Activated CD8-positive, alpha-beta memory T cell treated with anti-CD3 and anti-CD28 coated beads for 4 hours (primary cell): Measurements from ENCODE around the gene ARL5A.

Source experiments
- DNase-seq, 2 donors: peaks; one replicate each; pipeline ENCODE4 v3.0.0-alpha.2; 2020; ENCODE audit warnings: low read depth in 2 of 2

ARL5A gene

DNA sequence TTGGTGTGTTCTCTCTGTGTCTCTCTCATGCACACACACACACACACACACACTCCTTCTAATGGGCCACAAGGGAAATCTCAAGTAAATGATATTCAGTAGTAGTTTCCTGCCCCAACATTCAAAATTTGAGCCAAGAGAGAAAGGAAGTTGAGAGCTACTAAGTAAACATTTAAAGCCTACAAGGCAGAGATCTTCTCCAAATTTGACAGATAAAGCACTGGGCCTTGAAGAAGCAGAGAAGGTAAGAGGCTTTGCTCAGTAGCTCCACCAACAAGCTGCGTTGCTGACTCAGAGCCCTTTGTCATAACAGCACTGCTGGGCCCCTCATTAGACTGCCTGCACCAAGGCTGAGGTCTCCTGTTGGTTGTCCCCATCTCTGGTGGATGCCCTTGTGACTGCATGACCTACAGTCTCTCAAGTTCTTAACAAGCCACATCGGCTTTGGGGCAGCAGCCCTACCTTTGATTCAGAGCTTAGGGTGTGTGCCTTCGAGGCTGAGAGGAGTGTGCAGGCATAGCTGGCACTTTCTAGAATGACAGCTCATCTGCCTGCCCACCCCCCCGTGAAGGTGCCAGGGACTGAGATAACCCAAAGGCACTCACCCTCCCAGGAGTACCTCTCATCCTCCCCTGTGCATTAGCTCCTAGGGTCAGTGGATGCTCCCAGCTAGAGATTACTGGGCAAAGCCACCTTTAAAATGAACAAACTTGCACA, 61.6 kb downstream of the ARL5A start:
- DNase-seq: no peak

DNA sequence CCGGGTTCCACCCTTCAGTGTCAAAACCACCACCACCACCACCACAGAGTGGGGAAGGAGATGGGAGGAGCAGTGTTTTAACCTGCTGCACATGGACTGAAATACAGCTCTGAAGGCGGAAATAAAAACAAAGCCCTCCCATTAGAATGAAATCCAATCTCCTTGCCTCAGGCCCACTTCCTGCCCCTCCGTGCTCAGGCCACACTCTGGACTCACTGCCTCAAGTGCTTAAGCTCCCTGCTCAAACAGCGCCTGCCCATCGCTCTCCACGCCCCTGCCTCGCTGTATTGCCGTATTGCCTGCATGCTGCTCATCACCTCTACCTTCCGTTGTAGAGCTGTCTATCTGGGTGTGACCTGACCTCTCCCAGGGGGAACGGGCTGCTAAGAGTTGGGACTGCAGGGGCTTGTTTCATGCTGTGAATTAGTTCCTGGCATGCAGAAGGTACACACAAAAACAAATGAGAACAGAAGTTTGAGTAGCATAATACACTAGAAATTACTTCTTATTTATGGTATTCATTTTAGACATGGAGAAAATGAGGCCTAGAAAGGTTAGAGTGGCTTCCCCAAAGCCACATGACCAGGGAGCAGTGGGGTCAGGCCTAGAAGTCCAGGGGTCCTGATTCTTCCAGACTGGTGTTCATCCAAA, 62.3 kb downstream of the ARL5A start:
- no peak for DNase-seq

DNA sequence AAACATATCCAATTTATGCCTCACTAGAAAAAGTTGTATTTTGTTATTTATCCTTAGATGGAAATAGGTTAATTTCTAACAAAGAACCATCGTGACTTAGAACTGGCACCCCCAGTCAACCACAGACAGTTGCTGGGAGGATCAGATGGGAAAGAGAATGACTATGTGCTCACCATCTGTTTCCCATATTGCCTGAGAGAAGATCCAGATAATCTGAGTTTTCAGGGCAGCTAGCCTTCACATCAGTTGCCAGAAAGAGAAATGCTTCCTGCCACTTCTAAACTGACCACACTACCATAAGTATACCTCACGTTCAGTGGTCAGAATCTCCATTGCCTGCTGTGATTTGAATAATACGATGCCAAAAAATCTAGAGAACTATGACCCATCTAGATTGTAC, 65.5 kb downstream of the ARL5A start:
- DNase-seq: no peak

DNA sequence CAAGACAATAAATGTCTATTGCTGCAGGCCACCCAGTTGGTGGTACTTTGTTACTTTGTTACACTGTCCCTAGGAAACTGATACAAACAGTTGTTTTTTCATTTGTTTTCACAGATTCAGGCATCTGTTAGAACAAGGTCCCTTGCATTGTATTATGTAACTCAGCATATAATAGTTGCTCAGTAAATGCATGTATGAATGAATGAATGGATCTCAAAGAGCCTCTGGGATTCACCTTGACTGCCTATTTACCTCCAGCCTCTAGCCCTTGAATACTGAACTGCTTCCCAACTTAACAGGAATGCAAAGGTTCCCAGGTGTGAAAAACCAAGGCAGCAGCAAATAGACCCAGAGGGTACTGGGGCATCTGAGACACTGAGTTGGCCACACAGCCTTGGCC, 66.5 kb downstream of the ARL5A start:
- no peak for DNase-seq

DNA sequence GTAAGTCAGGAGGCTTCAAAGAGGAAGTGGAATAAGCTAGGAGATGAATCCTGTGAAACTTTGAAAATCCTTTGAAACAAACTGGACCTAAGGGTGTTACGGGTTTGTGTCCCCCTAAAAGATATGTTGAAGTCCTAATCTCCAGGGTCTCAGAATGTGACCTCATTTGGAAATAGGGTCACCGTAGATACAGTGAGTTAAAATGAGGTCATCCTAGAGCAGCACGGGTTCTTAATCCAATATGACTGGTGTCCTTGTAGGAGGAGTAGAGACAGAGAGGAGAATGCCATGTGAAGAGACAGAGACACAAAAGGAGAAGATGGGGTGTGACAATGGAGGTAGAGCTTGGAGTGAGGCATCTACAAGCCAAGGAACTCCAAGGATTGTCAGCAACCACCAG, 67.0 kb downstream of the ARL5A start:
- DNase-seq: no peak

DNA sequence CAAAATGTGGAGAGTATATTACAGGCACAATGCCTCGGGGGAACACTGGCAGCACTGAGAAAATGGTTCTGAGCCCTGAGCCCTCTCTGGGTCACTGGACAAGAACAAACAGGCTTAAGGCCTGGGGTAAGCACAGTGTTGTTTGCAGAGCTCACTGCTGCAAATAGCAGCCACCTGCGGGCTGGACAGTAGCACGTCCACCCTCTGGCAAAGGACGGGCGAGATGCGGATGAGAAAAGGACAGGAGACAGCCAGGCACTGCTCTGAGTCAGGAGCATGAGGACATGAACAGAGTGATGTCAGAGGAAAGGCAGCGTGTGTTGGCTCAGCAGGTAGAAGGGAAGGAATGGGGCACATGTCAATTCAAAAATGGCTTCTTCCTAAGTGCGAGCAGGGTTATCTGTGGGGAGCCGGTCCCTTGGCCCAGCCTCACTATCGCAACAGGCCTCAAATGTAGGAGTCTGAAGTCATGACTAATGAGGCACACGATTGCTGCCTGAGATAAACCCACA, 68.0 kb downstream of the ARL5A start:
- DNase-seq: no peak

DNA sequence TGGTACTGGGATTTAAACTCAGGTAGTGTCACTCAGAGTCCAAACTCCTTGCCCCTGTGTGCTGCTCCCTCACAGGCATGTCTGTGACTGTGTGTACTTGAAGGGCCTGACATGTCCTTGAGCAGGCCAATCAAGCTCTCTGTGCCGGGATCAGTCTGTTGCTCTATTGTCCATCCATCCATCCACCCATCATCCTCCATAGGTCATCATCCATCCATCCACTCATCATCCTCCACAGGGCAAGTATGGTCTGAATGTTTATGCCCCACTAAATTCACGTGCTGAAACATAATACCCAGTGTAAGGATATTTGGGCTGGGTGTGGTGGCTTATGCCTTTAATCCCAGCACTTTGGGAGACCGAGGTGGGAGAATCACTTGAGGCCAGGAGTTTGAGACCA, 69.5 kb downstream of the ARL5A start:
- no peak for DNase-seq

DNA sequence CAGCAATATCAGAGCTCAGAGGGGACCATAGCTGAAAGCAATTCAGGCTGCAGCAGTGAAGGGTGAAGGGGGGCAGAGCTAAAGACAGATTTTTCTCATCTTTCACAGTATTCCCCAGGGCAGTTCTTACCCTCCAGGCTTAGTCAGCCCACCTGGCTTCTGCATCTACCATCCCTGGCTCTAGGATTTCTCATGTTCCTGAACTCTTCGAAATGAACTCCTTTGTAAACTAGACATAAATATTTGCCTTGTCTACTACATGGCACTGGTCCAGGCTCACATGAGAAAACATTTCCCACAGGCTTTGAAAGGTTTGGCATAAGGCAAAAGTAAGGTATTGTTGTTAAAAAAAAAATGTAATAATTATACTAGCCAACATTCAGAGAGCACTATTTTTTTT, 70.4 kb downstream of the ARL5A start:
- no peak for DNase-seq

DNA sequence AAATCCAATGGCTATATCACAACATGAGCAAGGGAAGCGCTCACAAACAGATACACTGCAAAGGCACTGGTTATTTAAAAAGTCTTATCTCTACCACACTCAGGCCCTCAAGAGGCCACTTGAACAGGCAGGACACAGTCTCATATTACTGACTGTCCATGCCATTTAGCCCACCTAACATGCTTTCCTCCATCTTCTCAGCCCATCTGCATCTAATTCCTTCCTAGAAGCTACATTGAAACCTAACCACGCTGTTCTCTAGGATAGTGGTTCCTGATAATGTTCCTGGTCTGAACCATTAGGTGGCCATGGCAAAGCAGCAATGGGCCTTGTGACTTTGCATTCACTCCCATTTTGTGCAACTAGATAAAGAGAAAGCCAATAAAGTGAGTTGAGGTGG, 71.4 kb downstream of the ARL5A start:
- no peak for DNase-seq

DNA sequence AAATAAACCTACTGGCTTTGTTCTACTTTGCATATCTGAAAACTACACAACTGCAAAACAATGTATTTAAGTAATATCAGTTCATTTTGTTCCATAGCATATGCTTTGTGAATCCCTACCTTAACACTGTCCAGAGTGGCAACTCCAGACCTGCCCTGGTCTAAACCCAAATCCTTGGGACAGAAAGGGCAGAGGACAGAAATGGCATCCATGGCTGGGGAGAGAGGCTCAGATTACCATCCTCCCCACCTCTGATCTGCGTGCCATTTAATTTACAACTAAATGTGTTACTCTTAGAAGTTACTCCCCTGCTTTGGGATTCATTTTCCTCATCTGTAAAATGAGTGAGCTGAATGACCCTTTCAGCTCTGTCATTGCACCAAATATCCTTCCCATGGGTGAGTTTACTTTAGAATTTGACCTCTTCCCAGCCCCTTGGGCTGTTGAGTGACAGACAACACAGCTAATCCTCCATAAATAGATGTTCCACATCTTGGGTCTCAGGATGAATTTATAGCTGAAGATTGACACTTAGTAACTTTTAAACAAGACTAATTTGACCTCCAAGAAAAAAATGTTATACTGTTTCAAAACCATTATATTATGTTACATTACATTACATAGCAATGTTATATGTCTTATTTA, 73.8 kb downstream of the ARL5A start:
- DNase-seq: no peak

DNA sequence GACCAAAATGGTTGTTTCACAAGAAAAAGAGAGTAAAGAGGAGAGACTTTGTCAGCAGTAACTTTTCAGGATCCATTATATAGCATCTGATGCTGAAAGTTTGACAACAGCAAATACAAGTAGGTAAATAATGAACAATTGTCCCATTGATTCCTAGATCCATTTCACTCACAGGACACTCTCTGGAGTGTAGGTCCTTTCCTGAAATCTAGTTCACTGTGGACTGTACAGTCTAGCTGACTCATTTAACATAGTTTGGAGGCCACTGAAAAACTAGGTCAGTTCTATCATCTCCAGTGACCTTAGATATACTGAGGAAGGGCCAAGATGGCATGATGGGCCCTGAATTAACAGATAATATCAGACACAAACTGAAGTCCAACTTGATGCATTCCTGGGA, 74.7 kb downstream of the ARL5A start:
- DNase-seq: no peak
